ENCODE data around the gene ARHGAP44.
"Not testable (repeated sequence)": the region's sequence is repeated elsewhere in the genome, so short reads cannot be mapped to it uniquely, and the experiment has no call there.

Gene ARHGAP44

GRCh38 chr17:12964840-12965239 lies 175.5 kb downstream of the ARHGAP44 start:
- DNase-seq (ENCODE audit: low spot score) = no peak

- no peak for DNase-seq (ENCODE audit: low spot score)
Observed at GRCh38 chr17:12965988-12966387, 176.7 kb downstream of the ARHGAP44 start.

- no peak for DNase-seq (ENCODE audit: low spot score)
Observed at GRCh38 chr17:12966413-12966812, 177.1 kb downstream of the ARHGAP44 start.

GRCh38 chr17:12967962-12968361 lies 178.7 kb downstream of the ARHGAP44 start:
- no peak for DNase-seq (ENCODE audit: low spot score)

- DNase-seq (ENCODE audit: low spot score) = no peak
Observed at GRCh38 chr17:12973496-12974004, 184.3 kb downstream of the ARHGAP44 start.

- DNase-seq (ENCODE audit: low spot score) = no peak
Observed at GRCh38 chr17:12974005-12974531, 184.8 kb downstream of the ARHGAP44 start.

- no peak for DNase-seq (ENCODE audit: low spot score)
Observed at GRCh38 chr17:12977008-12977751, 187.9 kb downstream of the ARHGAP44 start.

GRCh38 chr17:12978787-12979186 lies 189.5 kb downstream of the ARHGAP44 start:
- DNase-seq (ENCODE audit: low spot score) = not testable (repeated sequence)

GRCh38 chr17:12979246-12979645 lies 189.9 kb downstream of the ARHGAP44 start:
- no peak for DNase-seq (ENCODE audit: low spot score)

GRCh38 chr17:12979826-12980500 lies 190.7 kb downstream of the ARHGAP44 start:
- DNase-seq (ENCODE audit: low spot score) = no peak

GRCh38 chr17:12982224-12982623 lies 192.9 kb downstream of the ARHGAP44 start:
- DNase-seq (ENCODE audit: low spot score) = no peak

- DNase-seq (ENCODE audit: low spot score) = peak; percentile 35
Observed at GRCh38 chr17:12983991-12984884, 194.9 kb downstream of the ARHGAP44 start.

GRCh38 chr17:12985431-12986293 lies 196.4 kb downstream of the ARHGAP44 start:
- no peak for DNase-seq (ENCODE audit: low spot score)

- DNase-seq (ENCODE audit: low spot score) = no peak
Observed at GRCh38 chr17:12987120-12987519, 197.8 kb downstream of the ARHGAP44 start.

GRCh38 chr17:12990041-12990808 lies 200.9 kb downstream of the ARHGAP44 start:
- no peak for DNase-seq (ENCODE audit: low spot score)

GRCh38 chr17:12990926-12991325 lies 201.6 kb downstream of the ARHGAP44 start:
- DNase-seq (ENCODE audit: low spot score) = no peak

- no peak for DNase-seq (ENCODE audit: low spot score)
Observed at GRCh38 chr17:12992676-12993075, 203.4 kb downstream of the ARHGAP44 start.

GRCh38 chr17:12993631-12994030 lies 204.3 kb downstream of the ARHGAP44 start:
- no peak for DNase-seq (ENCODE audit: low spot score)

- no peak for DNase-seq (ENCODE audit: low spot score)
Observed at GRCh38 chr17:12994341-12995074, 205.2 kb downstream of the ARHGAP44 start.
